Prostate gland (tissue), 2 donors: ENCODE results near the gene NACA2. TPM values are rescaled to one million over a fixed set of nuclear protein-coding genes. Genes with fewer than 3 reads are reported as not detected.
"Not testable (repeated sequence)": the region's sequence is repeated elsewhere in the genome, so short reads cannot be mapped to it uniquely, and the experiment has no call there.

Source experiments
- DNase-seq: peaks from one replicate; pipeline ENCODE4 v3.0.0-alpha.2; 2019; ENCODE audit warnings: low spot score
- H3K27ac ChIP-seq, 2 donors: fragments of 200-600 bp; sonication (generic); 2 replicates each; pipeline ENCODE4 v1.5.1; 2017 to 2019
- H3K27me3 ChIP-seq: fragments of 200-600 bp; sonication (generic); replicated peaks from 2 replicates; pipeline ENCODE4 v1.5.1; 2019; ENCODE audit not compliant: insufficient read depth
- H3K36me3 ChIP-seq, 2 donors: fragments of 200-600 bp; sonication (generic); 1 replicate in 1 of 2; 2 replicates in 1 of 2; pipeline versions ENCODE4 v1.5.1 to v1.8.1; 2017 to 2019
- H3K4me1 ChIP-seq: fragments of 200-600 bp; sonication (generic); replicated peaks from 2 replicates; pipeline ENCODE4 v1.5.1; 2019
- H3K4me3 ChIP-seq, 2 donors: fragments of 200-600 bp; sonication (generic); 2 replicates each; pipeline ENCODE4 v1.5.1; 2017 to 2019
- H3K9me3 ChIP-seq: fragments of 200-600 bp; sonication (generic); 2 replicates; pipeline ENCODE4 v1.5.1; 2017
- POLR2A ChIP-seq: fragments of 450-650 bp; IDR thresholded peaks from one replicate; pipeline ENCODE4 v1.6.1; 2016; ENCODE audit warnings: antibody characterized with exemption, mild to moderate bottlenecking
- POLR2AphosphoS5 ChIP-seq: sonication (generic); formaldehyde crosslinking; IDR thresholded peaks from one replicate; pipeline ENCODE4 v1.6.1; 2017; ENCODE audit warnings: antibody characterized with exemption
- WGBS: methylation state at CpG from one replicate; pipeline ENCODE4 v1.1.5; 2018; 5-methylcytosine and 5-hydroxymethylcytosine counted together
- intact Hi-C: fragments of 100-400 bp; cut with DNase I; formaldehyde crosslinking; loops from one replicate; pipeline ENCODE4 v1.14.2; 2022
- total RNA-seq, 2 donors: library from RNA; depleted of rRNA; stranded (reverse); fragments of >200 nt; gene quantifications; one replicate each; pipeline ENCODE4 v1.1.0, GENCODE V29; 2016
- TF ChIP-seq, protein P1 (sequence below), 4 experiments: fragments of 200-600 bp in 2 of 4; fragments of 450-650 bp in 2 of 4; sonication (generic) in 2 of 4; IDR thresholded peaks; 1 replicate in 3 of 4; 2 replicates in 1 of 4; pipeline ENCODE4 v1.5.1; 2016 to 2019; ENCODE audit warnings: antibody characterized with exemption in 4 of 4, mild to moderate bottlenecking in 2 of 4, moderate library complexity in 2 of 4

NACA2 gene
- total RNA-seq, 2 donors from 2014 or later: 2.1 TPM; not detected in 1

GRCh38 chr17:61634011-61634539 is 43.1 kb upstream of the NACA2 start:
- no peaks in the 10 kb centered on the region for H3K9me3 ChIP-seq
- no peak overlapping the region for H3K4me3 ChIP-seq
- DNase-seq: no peak
- H3K36me3 ChIP-seq: no peaks in the 10 kb centered on the region
- intact Hi-C loops: no loop called here
- H3K27ac ChIP-seq: no peak overlapping the region
- H3K4me1 ChIP-seq: no peaks in the 10 kb centered on the region
- H3K27me3 ChIP-seq: no peaks in the 10 kb centered on the region
- TF ChIP-seq POLR2AphosphoS5: no peak
- no peak for TF ChIP-seq POLR2A
- TF ChIP-seq, protein P1, sequence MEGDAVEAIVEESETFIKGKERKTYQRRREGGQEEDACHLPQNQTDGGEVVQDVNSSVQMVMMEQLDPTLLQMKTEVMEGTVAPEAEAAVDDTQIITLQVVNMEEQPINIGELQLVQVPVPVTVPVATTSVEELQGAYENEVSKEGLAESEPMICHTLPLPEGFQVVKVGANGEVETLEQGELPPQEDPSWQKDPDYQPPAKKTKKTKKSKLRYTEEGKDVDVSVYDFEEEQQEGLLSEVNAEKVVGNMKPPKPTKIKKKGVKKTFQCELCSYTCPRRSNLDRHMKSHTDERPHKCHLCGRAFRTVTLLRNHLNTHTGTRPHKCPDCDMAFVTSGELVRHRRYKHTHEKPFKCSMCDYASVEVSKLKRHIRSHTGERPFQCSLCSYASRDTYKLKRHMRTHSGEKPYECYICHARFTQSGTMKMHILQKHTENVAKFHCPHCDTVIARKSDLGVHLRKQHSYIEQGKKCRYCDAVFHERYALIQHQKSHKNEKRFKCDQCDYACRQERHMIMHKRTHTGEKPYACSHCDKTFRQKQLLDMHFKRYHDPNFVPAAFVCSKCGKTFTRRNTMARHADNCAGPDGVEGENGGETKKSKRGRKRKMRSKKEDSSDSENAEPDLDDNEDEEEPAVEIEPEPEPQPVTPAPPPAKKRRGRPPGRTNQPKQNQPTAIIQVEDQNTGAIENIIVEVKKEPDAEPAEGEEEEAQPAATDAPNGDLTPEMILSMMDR (IDR thresholded peaks at IDR 0.05): no peak

DNA sequence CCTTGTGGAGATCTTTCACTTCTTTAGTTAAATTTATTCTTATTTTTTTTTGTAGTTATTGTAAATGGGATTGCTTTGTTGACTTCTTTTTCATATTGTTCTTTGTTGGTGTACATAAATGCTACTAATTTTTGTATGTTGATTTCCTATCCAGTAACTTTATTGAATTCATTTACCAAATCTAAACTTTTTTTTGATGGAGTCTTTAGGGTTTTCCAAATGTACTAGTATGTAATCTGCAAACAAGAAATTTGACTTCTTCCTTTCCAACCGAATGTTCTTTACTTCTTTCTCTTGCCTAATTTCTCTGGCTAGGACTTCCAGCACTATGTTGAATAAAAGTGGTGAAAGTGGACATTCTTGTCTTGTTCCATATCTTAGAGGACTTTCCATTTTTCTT is 41.8 kb upstream of the NACA2 start:
- Histone ChIP-seq H3K27me3 (no peaks in the 10 kb centered on the region), H3K36me3 (no peaks in the 10 kb centered on the region), H3K27ac (no peak overlapping the region), H3K9me3 (no peaks in the 10 kb centered on the region), H3K4me1 (no peaks in the 10 kb centered on the region), H3K4me3 (no peak overlapping the region)
- TF ChIP-seq, protein P1 (IDR thresholded peaks at IDR 0.05): no peak
- no peak for TF ChIP-seq POLR2AphosphoS5
- TF ChIP-seq POLR2A: no peak
- WGBS: 90% methylated on average over 1 of the region's 1 CpG
- no peak for DNase-seq
- intact Hi-C loops: no loop called here

GRCh38 chr17:61631800-61632199 is 40.8 kb upstream of the NACA2 start:
- WGBS: 65% methylated on average over 1 of the region's 1 CpG
- TF ChIP-seq POLR2A (no peak), POLR2AphosphoS5 (no peak)
- TF ChIP-seq, protein P1 (IDR thresholded peaks at IDR 0.05): no peak
- no peaks in the 10 kb centered on the region for H3K36me3 ChIP-seq
- H3K4me3 ChIP-seq: no peak overlapping the region
- intact Hi-C loops: no loop called here
- no peak for DNase-seq
- H3K4me1 ChIP-seq: no peaks in the 10 kb centered on the region
- no peaks in the 10 kb centered on the region for H3K27me3 ChIP-seq
- no peaks in the 10 kb centered on the region for H3K9me3 ChIP-seq
- H3K27ac ChIP-seq: no peak overlapping the region

DNA sequence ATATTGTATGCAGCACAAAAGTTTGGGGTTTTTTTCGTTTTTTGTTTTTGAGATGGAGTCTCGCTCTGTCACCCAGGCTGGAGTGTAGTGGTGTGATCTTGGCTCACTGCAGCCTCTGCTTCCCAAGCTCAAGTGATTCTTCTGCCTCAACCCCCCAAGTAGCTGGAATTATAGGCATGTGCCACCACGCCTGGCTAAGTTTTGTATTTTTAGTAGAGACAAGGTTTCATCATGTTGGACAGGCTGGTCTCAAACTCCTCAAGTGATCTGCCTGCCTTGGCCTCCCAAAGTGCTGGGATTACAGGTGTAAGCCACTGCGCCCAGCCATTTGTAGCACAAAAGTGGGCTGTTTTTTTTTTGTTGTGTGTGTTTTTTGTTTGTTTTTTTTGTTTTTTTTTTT is 37.1 kb upstream of the NACA2 start:
- 72% methylated on average over 4 of the region's 4 CpGs for WGBS

GRCh38 chr17:61627658-61628057 is 36.6 kb upstream of the NACA2 start:
- Histone ChIP-seq H3K9me3 (no peaks in the 10 kb centered on the region), H3K4me3 (no peak overlapping the region), H3K36me3 (no peaks in the 10 kb centered on the region), H3K27ac (no peak overlapping the region), H3K4me1 (no peaks in the 10 kb centered on the region), H3K27me3 (no peaks in the 10 kb centered on the region)
- intact Hi-C loops: no loop called here
- DNase-seq: no peak
- WGBS: 27% methylated on average over 2 of the region's 2 CpGs
- TF ChIP-seq, protein P1 (IDR thresholded peaks at IDR 0.05): no peak
- TF ChIP-seq POLR2A (no peak), POLR2AphosphoS5 (no peak)

More for the DNA sequence above, 37.1 kb upstream of the NACA2 start:
- H3K4me1 ChIP-seq, H3K4me3 ChIP-seq, H3K9me3 ChIP-seq, intact Hi-C loops, H3K36me3 ChIP-seq, DNase-seq, H3K27me3 ChIP-seq, H3K27ac ChIP-seq: not testable (repeated sequence)
